ENCODE data around the gene PPP3R2. TPM values are rescaled to one million over a fixed set of nuclear protein-coding genes. Genes with fewer than 3 reads are reported as not detected.

Gene PPP3R2
- total RNA-seq (not detected), total RNA-seq (0 reads per million in 2 donors)

DNA sequence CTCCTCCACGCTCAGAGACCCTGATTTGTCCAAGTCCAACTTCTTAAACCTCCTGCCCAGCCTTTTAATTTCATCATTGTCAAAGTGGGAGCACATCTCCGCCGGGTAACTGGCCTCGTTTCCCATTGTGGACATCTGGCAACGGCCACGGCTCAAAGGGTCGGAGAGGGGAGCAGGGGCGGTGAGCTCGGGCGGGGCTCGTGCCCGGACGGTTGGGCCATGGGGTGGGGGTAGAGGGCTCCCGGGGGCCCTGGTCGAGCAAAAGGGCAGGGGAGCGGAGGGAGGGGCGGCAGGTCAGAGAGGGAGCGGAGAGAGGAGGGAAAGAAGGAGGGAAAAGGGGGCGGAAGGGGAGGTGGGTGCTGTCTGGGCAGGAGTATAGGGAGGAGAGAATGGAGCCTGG, at the start of gene PPP3R2:
PPP3R2 (minus strand) TSS at position 174 of the 400 bp plus-strand sequence; CDS start at position 126, 48 bp downstream.
- Mint-ChIP-seq H3K36me3 (ENCODE audit: low read depth) (no peaks in the 10 kb centered on the region), H3K4me1 (no peaks in the 10 kb centered on the region), H3K4me3 (no peak within 1 kb of the TSS), H3K27me3 (peaks cover 16% of the 10 kb centered on the region), H3K27ac (no peak within 1 kb of the TSS)
- no peak for DNase-seq
- no peaks in the 10 kb centered on the region for H3K9me3 ChIP-seq (ENCODE audit: control insufficient read depth, low read length, poor library complexity, severe bottlenecking)
- ATAC-seq = no peak

GRCh38 chr9:101639785-101640665, 45.3 kb upstream of the PPP3R2 start:
- H3K36me3 Mint-ChIP-seq (ENCODE audit: low read depth) = peaks cover 2% of the 10 kb centered on the region

DNA sequence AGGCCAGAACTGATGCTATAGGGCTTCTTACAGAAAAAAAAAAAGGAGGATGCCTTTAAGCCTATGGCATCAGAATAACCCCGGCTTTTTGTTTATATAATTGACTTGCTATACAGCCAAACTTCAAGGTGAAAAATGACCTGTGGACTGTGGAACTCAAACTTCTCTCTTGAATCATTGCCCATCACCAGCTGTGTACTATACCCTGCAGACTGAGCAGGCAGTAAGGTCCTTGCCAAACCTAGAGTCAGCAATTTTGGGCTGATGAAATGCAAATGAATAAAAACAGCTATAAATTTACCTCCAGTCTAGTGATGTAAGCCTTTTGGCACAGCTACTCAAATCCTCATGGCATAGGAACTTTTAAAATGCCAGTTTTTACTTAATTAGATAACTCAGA, 44.5 kb upstream of the PPP3R2 start:
- ATAC-seq = no peak
- peaks cover 10% of the 10 kb centered on the region for H3K27me3 Mint-ChIP-seq
- H3K36me3 Mint-ChIP-seq (ENCODE audit: low read depth) = peaks cover 2% of the 10 kb centered on the region
- no peak overlapping the region for H3K27ac Mint-ChIP-seq
- no peak for DNase-seq
- no peak overlapping the region for H3K4me3 Mint-ChIP-seq
- H3K9me3 ChIP-seq (ENCODE audit: control insufficient read depth, low read length, poor library complexity, severe bottlenecking) = no peaks in the 10 kb centered on the region
- H3K4me1 Mint-ChIP-seq = no peaks in the 10 kb centered on the region

More at GRCh38 chr9:101639785-101640665, 45.3 kb upstream of the PPP3R2 start:
- H3K9me3 ChIP-seq (ENCODE audit: control insufficient read depth, low read length, poor library complexity, severe bottlenecking) = no peaks in the 10 kb centered on the region
- no peak overlapping the region for H3K27ac Mint-ChIP-seq
- no peaks in the 10 kb centered on the region for H3K4me1 Mint-ChIP-seq
- ATAC-seq = no peak
- H3K4me3 Mint-ChIP-seq = no peak overlapping the region
- H3K27me3 Mint-ChIP-seq = peaks cover 7% of the 10 kb centered on the region
- no peak for DNase-seq

DNA sequence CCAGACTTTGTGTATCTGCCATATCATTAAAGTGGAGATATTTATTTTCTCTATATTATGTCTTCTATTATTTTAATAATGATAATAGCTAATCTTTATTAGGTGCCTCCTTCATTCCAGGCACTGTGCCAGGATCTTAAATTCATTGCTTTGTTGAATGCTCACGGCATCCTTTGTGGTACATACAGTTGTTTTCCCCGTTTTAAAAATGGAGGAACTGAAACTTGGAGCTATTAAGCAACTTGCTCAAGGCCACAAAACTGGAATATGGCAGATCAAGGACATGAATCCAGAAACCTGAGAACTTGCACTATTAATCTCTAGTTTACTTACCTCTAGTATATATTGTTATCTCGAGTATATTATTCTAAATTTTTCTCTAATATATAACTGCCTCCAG, 41.5 kb upstream of the PPP3R2 start:
- no peak for ATAC-seq
- no peak for DNase-seq
- H3K9me3 ChIP-seq (ENCODE audit: control insufficient read depth, low read length, poor library complexity, severe bottlenecking) = no peaks in the 10 kb centered on the region
- H3K36me3 Mint-ChIP-seq (ENCODE audit: low read depth) = peaks cover 2% of the 10 kb centered on the region
- H3K27me3 Mint-ChIP-seq = peaks cover 10% of the 10 kb centered on the region
- no peak overlapping the region for H3K27ac Mint-ChIP-seq
- H3K4me3 Mint-ChIP-seq = no peak overlapping the region
- H3K4me1 Mint-ChIP-seq = no peaks in the 10 kb centered on the region

- DNase-seq = no peak
- no peaks in the 10 kb centered on the region for H3K4me1 Mint-ChIP-seq
- H3K27me3 Mint-ChIP-seq = peaks cover 10% of the 10 kb centered on the region
- no peak for ATAC-seq
- H3K4me3 Mint-ChIP-seq = no peak overlapping the region
- H3K27ac Mint-ChIP-seq = no peak overlapping the region
- no peaks in the 10 kb centered on the region for H3K9me3 ChIP-seq (ENCODE audit: control insufficient read depth, low read length, poor library complexity, severe bottlenecking)
- H3K36me3 Mint-ChIP-seq (ENCODE audit: low read depth) = no peaks in the 10 kb centered on the region
Observed at GRCh38 chr9:101635473-101635872, 40.7 kb upstream of the PPP3R2 start.

- no peak for DNase-seq
- no peaks in the 10 kb centered on the region for H3K9me3 ChIP-seq (ENCODE audit: control insufficient read depth, low read length, poor library complexity, severe bottlenecking)
- Mint-ChIP-seq H3K27ac (no peak overlapping the region), H3K36me3 (ENCODE audit: low read depth) (no peaks in the 10 kb centered on the region), H3K4me3 (no peak overlapping the region), H3K27me3 (peaks cover 10% of the 10 kb centered on the region), H3K4me1 (no peaks in the 10 kb centered on the region)
- no peak for ATAC-seq
Observed at GRCh38 chr9:101634741-101635409, 40.1 kb upstream of the PPP3R2 start.

- Mint-ChIP-seq H3K4me1 (no peaks in the 10 kb centered on the region), H3K36me3 (ENCODE audit: low read depth) (no peaks in the 10 kb centered on the region), H3K27ac (no peak overlapping the region), H3K27me3 (peaks cover 10% of the 10 kb centered on the region), H3K4me3 (no peak overlapping the region)
- ATAC-seq = no peak
- H3K9me3 ChIP-seq (ENCODE audit: control insufficient read depth, low read length, poor library complexity, severe bottlenecking) = no peaks in the 10 kb centered on the region
- DNase-seq = no peak
Observed at GRCh38 chr9:101632611-101633010, 37.8 kb upstream of the PPP3R2 start.

GRCh38 chr9:101631892-101632291, 37.1 kb upstream of the PPP3R2 start:
- ATAC-seq (no peak), DNase-seq (no peak)
- H3K4me1 Mint-ChIP-seq = no peaks in the 10 kb centered on the region
- H3K36me3 Mint-ChIP-seq (ENCODE audit: low read depth) = no peaks in the 10 kb centered on the region
- no peaks in the 10 kb centered on the region for H3K9me3 ChIP-seq (ENCODE audit: control insufficient read depth, low read length, poor library complexity, severe bottlenecking)
- no peak overlapping the region for H3K4me3 Mint-ChIP-seq
- peaks cover 6% of the 10 kb centered on the region for H3K27me3 Mint-ChIP-seq
- no peak overlapping the region for H3K27ac Mint-ChIP-seq

DNA sequence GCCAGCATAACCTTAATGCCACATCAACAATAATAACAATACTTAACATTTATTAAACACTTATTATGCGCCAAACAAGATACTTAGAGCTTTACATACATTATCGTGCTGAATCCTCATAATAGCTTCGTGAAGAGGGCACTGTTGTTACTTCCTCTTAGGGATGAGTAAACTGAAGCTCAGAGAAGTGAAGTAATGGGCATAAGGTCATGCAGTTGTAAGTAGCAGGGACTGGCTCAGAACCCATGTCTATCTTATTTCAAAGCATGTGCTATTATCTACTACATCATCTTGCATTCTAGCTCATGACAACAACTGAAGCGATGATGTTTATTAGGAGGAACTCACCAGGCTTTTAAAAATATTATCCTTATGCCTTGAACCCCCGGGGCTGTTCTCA, 34.9 kb upstream of the PPP3R2 start:
- H3K27ac Mint-ChIP-seq = no peak overlapping the region
- DNase-seq = no peak
- H3K27me3 Mint-ChIP-seq = no peaks in the 10 kb centered on the region
- H3K4me3 Mint-ChIP-seq = no peak overlapping the region
- H3K4me1 Mint-ChIP-seq = peaks cover 6% of the 10 kb centered on the region
- H3K36me3 Mint-ChIP-seq (ENCODE audit: low read depth) = no peaks in the 10 kb centered on the region
- no peaks in the 10 kb centered on the region for H3K9me3 ChIP-seq (ENCODE audit: control insufficient read depth, low read length, poor library complexity, severe bottlenecking)
- ATAC-seq = no peak

DNA sequence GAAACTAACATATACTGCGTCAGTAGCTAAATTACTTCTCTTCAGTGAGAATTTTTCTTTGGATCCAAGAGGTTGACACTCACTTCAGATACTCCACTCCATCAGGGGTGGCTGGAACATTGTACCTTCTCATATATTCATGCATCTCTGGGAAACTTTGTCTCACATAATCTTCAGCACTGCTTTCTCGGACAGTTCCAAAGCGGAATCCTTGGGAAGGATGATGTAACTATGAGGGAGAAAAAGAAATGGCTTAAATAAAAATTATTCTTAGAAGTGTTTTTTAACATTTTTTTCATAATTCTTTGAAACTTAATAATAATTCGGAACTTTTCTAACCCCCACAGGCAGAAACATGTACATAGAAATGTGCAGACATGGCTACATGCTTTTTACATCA, 33.4 kb upstream of the PPP3R2 start:
- DNase-seq (no peak), ATAC-seq (no peak)
- Mint-ChIP-seq H3K27ac (no peak overlapping the region), H3K4me3 (no peak overlapping the region), H3K36me3 (ENCODE audit: low read depth) (no peaks in the 10 kb centered on the region), H3K4me1 (peaks cover 6% of the 10 kb centered on the region), H3K27me3 (no peaks in the 10 kb centered on the region)
- no peaks in the 10 kb centered on the region for H3K9me3 ChIP-seq (ENCODE audit: control insufficient read depth, low read length, poor library complexity, severe bottlenecking)

- H3K9me3 ChIP-seq (ENCODE audit: control insufficient read depth, low read length, poor library complexity, severe bottlenecking) = no peaks in the 10 kb centered on the region
- H3K27me3 Mint-ChIP-seq = peaks cover 4% of the 10 kb centered on the region
- peaks cover 6% of the 10 kb centered on the region for H3K4me1 Mint-ChIP-seq
- DNase-seq (no peak), ATAC-seq (no peak)
- no peak overlapping the region for H3K4me3 Mint-ChIP-seq
- no peak overlapping the region for H3K27ac Mint-ChIP-seq
- H3K36me3 Mint-ChIP-seq (ENCODE audit: low read depth) = no peaks in the 10 kb centered on the region
Observed at GRCh38 chr9:101626295-101626694, 31.5 kb upstream of the PPP3R2 start.

DNA sequence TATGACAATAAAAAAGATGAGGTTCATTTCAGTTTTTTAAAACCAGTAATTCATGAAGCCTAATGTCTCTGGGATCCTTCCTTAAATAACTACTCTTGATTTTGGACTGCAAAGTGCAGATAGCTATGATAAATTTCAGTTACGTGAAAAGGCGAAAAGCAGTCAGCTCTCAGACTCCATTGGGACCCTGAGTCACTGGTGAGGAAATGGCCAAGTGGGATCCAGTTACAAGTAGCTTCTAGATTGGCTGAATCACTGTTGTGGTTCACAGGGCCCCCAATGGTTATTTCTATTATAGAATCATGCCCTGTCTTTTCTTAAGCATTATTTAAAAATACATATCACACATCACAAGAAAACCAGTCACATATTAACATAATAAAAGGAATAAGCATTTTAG, 31.1 kb upstream of the PPP3R2 start:
- Mint-ChIP-seq H3K27me3 (peaks cover 4% of the 10 kb centered on the region), H3K27ac (no peak overlapping the region), H3K4me3 (no peak overlapping the region), H3K36me3 (ENCODE audit: low read depth) (no peaks in the 10 kb centered on the region), H3K4me1 (peaks cover 6% of the 10 kb centered on the region)
- H3K9me3 ChIP-seq (ENCODE audit: control insufficient read depth, low read length, poor library complexity, severe bottlenecking) = no peaks in the 10 kb centered on the region
- DNase-seq (no peak), ATAC-seq (no peak)

GRCh38 chr9:101620452-101620851, 25.7 kb upstream of the PPP3R2 start:
- H3K4me1 Mint-ChIP-seq = no peaks in the 10 kb centered on the region
- ATAC-seq (no peak), DNase-seq (no peak)
- H3K27ac Mint-ChIP-seq = no peak overlapping the region
- H3K36me3 Mint-ChIP-seq (ENCODE audit: low read depth) = no peaks in the 10 kb centered on the region
- peaks cover 10% of the 10 kb centered on the region for H3K27me3 Mint-ChIP-seq
- H3K4me3 Mint-ChIP-seq = no peak overlapping the region
- no peaks in the 10 kb centered on the region for H3K9me3 ChIP-seq (ENCODE audit: control insufficient read depth, low read length, poor library complexity, severe bottlenecking)
